GM12865 (cell line): ENCODE results near the gene GINS3.
A peak's percentile ranks its signal among the peaks of the same experiment; 100 is the strongest.
"Not testable (repeated sequence)": the region's sequence is repeated elsewhere in the genome, so short reads cannot be mapped to it uniquely, and the experiment has no call there.

Experiments used
- DNase-seq: peaks from one replicate; pipeline ENCODE4 v3.0.0; 2010; ENCODE audit warnings: low read depth
- H3K4me3 ChIP-seq: 2 replicates; pipeline ENCODE4 v1.5.1; 2011; ENCODE audit warnings: mild to moderate bottlenecking, low read depth, low read length, control low read depth
- TF ChIP-seq, protein P1 (sequence below): IDR thresholded peaks from 2 replicates; pipeline ENCODE4 v1.5.1; 2011; ENCODE audit warnings: low read length, control low read depth, low read depth, inconsistent platforms; ENCODE audit not compliant: insufficient read depth; ENCODE audit errors: missing control alignments

Gene GINS3

DNA sequence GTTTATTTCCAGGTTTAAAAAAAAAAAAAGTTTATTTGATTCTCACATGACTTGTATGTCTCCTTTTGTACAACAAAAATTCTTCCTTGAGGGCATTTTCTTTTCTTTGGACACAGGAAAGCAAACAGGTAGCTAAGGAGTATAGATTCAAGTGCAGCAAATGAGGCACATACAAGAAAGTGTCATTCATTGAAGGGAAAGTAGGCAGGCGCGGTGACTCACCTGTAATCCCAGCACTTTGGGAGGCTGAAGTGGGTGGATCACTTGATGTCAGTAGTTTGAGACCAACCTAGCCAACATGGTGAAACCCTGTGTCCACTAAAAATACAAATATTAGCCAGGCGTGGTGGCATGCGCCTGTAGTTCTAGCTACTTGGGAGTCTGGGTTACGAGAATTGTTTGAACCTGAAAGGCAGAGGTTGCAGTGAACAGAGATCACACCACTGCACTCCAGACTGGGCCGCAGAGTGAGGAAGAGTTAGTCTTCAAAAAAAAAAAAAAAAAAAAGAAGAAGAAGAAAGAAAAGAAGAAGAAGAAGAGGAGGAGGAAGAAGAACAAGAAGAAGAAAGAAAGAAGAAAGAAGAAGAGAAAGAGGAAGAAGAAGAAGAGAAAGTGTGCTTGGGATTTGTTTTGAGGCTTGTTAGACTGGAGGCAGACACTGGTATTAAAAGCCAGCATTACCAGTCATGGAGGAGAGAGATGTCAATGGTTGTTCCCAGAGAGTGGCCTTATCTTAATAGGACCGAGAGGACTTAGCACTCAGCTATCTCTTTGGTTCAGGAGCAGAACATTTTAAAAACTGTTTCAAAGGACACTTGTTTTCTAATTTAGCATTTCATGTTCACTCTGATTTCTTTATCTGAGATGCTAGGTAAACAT, 19.7 kb downstream of the GINS3 start:
- H3K4me3 ChIP-seq, result no peak overlapping the region
- DNase-seq, result no peak
- TF ChIP-seq, protein P1, sequence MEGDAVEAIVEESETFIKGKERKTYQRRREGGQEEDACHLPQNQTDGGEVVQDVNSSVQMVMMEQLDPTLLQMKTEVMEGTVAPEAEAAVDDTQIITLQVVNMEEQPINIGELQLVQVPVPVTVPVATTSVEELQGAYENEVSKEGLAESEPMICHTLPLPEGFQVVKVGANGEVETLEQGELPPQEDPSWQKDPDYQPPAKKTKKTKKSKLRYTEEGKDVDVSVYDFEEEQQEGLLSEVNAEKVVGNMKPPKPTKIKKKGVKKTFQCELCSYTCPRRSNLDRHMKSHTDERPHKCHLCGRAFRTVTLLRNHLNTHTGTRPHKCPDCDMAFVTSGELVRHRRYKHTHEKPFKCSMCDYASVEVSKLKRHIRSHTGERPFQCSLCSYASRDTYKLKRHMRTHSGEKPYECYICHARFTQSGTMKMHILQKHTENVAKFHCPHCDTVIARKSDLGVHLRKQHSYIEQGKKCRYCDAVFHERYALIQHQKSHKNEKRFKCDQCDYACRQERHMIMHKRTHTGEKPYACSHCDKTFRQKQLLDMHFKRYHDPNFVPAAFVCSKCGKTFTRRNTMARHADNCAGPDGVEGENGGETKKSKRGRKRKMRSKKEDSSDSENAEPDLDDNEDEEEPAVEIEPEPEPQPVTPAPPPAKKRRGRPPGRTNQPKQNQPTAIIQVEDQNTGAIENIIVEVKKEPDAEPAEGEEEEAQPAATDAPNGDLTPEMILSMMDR, result no peak

DNA sequence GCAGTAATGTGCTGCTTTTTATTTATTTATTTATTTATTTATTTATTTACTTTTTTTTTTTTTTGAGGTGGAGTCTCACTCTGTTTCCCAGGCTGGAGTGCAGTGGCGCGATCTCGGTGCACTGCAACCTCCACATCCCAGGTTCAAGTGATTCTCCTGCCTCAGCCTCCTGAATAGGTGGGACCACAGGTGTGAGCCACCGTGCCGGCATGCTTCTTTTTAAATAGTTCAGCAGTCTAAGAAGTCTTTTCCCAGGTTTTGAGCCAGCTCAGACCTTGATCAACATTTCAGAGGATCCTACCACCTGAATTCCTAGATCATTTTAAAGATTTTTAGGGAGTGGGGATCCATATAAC, 20.3 kb downstream of the GINS3 start:
- not testable (repeated sequence) for DNase-seq, H3K4me3 ChIP-seq

DNA sequence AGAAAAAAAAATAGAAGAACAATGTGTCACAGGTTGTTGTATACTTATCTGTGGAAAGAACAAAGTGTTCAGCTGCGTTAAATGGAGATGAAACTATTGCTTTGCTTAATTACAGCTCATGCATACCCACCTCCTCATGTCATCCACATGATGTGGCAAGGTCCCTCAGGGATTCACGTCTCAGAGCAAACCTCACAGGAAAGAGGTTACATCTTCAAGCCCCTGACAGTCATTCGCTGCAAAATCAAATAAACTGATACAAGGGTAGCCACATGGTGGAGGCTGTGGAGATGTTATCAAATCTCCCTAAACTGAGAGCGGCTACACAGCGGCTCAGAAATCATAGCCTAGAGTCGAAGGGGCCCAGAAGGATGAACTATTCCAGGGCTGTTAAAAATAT, 21.1 kb downstream of the GINS3 start:
- no peak overlapping the region for H3K4me3 ChIP-seq
- TF ChIP-seq, protein P1, result no peak
- no peak for DNase-seq

DNA sequence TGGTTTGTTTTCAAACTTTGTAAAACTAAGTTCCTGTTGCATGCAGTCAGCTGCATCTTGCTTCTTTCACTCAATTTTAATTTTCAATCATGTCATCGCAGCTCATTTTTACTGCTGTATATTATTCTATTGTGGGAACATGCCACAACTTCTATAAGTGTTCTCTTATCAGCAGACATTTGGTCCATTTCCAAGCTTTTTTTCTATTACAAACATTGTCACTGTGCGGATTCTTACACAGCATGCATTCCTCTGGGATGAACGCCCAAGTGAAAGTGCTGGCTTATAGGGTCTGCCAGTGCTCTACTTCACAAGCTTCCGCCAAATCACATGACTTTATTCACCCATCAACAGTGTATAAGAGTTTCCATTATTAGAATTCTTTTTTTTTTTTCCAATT, 22.7 kb downstream of the GINS3 start:
- DNase-seq, result no peak
- H3K4me3 ChIP-seq, result no peak overlapping the region
- TF ChIP-seq, protein P1, result no peak

DNA sequence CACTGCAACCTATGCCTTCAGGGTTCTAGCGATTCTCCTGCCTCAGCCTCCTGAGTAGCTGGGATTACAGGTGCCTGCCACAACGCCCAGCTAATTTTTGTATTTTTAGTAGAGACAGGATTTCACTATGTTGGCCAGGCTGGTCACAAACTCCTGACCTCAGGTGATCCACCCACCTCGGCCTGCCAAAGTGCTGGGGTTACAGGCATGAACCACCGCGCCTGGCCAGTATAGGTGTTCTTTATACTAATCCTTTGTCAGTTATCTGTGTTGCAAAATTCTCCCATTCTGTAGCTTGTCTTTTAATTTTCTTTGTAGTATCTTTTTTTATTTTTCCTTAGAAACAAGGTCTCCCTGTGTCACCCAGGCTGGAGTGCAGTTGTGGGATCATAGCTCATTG, 23.7 kb downstream of the GINS3 start:
- H3K4me3 ChIP-seq, DNase-seq: not testable (repeated sequence)

DNA sequence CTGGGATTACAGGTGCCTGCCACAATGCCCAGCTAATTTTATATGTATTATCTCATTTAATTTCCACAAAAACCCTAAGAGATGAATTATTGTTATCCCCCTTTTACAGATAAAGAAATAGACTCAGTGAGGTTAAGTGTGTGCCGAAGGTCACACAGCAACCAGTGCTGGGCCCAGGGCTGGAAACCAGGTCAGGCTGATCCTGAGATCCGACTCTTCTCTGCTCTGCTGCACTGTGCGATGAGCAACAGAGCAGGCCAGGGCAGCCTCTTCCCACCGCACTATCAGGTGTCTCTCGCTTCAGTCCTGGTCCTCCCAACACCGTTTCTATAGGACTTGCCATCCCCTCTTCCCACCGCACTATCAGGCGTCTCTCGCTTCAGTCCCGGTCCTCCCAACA, 24.8 kb downstream of the GINS3 start:
- DNase-seq, result no peak
- TF ChIP-seq, protein P1, result no peak
- no peak overlapping the region for H3K4me3 ChIP-seq

DNA sequence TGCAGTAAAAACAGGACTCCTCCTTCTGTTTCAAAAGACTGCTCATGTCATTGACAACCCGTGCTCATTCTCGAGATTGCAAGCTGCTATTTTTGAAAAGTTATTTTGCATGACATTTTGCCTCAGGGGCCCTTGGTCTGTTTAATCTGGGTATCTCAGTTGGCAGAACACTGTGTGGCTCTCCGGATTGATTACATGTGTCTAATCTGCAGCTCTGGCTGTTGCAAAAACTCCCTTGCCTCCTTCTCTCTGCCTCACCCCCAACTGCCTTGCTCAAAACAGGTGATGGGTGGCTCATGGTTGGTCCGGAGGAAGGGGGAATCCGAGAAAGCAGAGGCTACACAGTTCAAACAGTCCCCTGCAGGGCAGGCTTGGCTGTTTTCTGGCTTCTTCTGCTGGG, 25.3 kb downstream of the GINS3 start:
- H3K4me3 ChIP-seq, result no peak overlapping the region
- peak; percentile 25 for DNase-seq
- TF ChIP-seq, protein P1, result no peak

DNA sequence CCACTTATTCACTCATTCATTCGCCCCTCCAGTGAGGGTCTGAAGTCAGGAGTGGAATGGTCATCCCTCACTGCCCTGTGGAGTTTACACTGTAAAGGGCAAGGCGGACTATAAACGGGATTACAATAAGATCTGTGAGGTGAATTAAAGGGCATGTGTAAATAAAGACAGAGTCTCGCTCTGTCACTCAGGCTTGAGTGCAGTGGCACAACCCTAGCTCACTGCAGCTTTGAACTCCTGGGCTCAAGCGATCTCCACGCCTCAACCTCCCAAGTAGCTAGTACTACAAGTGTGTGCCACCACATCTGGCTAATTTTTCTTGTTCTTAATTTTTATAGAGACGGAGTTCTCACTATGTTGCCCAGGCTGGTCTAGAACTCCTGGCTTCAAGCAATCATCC, 25.8 kb downstream of the GINS3 start:
- TF ChIP-seq, protein P1, result no peak
- DNase-seq, result no peak
- H3K4me3 ChIP-seq, result no peak overlapping the region
